IMR-90 (cell line): ENCODE results near the gene NEURL4. TPM values are rescaled to one million over a fixed set of nuclear protein-coding genes. Genes with fewer than 3 reads are reported as not detected.
A peak's percentile ranks its signal among the peaks of the same experiment; 100 is the strongest.

Source experiments
- ATAC-seq: fragments of 200-7000 bp; cut with Tn5 transposase; 2 replicates; pipeline ENCODE4 v1.9.1; 2020; ENCODE audit warnings: low read depth, mild to moderate bottlenecking, moderate library complexity
- BruUV-seq: library from RNA; stranded (reverse); fragments of 400-500 nt; replicated peaks from 2 replicates; lab custom pipeline; 2021; lab: Mats Ljungman, UMichigan
- CTCF ChIA-PET: fragments of 300-600 bp; formaldehyde crosslinking; extraction: SDS; loops from one replicate; lab custom pipeline; 2021; ENCODE audit warnings: antibody characterized with exemption; lab: Yijun Ruan, JAX
- POLR2A ChIA-PET: fragments of 300-600 bp; sonication (Branson Sonifier 250); formaldehyde crosslinking; loops from one replicate; lab custom pipeline; 2022; ENCODE audit warnings: antibody characterized with exemption; ENCODE audit not compliant: unreplicated experiment; lab: Charles Lee
- DNase-seq: peaks from one replicate; pipeline ENCODE4 v3.0.0; 2013
- H2AFZ ChIP-seq: replicated peaks from 2 replicates; pipeline ENCODE3; 2013; ENCODE audit warnings: low read length, mild to moderate bottlenecking; ENCODE audit not compliant: poor library complexity
- H2AK5ac ChIP-seq: 2 replicates; pipeline ENCODE4 v1.6.1; 2013; ENCODE audit warnings: low read depth, low read length, inconsistent platforms
- H2AK9ac ChIP-seq: replicated peaks from 2 replicates; pipeline ENCODE3; 2013; ENCODE audit warnings: mild to moderate bottlenecking, low read depth, low read length, moderate library complexity; ENCODE audit not compliant: poor library complexity
- H2BK120ac ChIP-seq: 2 replicates; pipeline ENCODE4 v1.6.1; 2013; ENCODE audit warnings: low read depth, low read length, inconsistent platforms
- H2BK15ac ChIP-seq: 3 replicates; pipeline ENCODE4 v1.6.1; 2013; ENCODE audit warnings: low read depth, low read length, inconsistent platforms
- H2BK20ac ChIP-seq: 2 replicates; pipeline ENCODE4 v1.6.1; 2013; ENCODE audit warnings: low read depth, mild to moderate bottlenecking, inconsistent platforms, low read length, moderate library complexity
- H2BK5ac ChIP-seq: 2 replicates; pipeline ENCODE4 v1.6.1; 2013; ENCODE audit warnings: mild to moderate bottlenecking, low read depth, low read length, inconsistent platforms; ENCODE audit not compliant: poor library complexity, severe bottlenecking
- H3K14ac ChIP-seq: replicated peaks from 2 replicates; pipeline ENCODE4 v1.6.1; 2013; ENCODE audit warnings: low read depth, low read length, inconsistent platforms
- H3K18ac ChIP-seq: 2 replicates; pipeline ENCODE4 v1.6.1; 2013; ENCODE audit warnings: low read depth, low read length, control low read depth
- H3K23ac ChIP-seq: 2 replicates; pipeline ENCODE4 v1.6.1; 2013; ENCODE audit warnings: low read depth, low read length, inconsistent platforms
- H3K27ac ChIP-seq: 2 replicates; pipeline ENCODE4 v1.5.1; 2013; ENCODE audit warnings: mild to moderate bottlenecking, control low read depth, low read length; ENCODE audit not compliant: insufficient read depth
- H3K27me3 ChIP-seq: 2 replicates; pipeline ENCODE4 v1.6.1; 2013; ENCODE audit warnings: low read length; ENCODE audit not compliant: control insufficient read depth, insufficient read depth
- H3K36me3 ChIP-seq: 2 replicates; pipeline ENCODE4 v1.6.1; 2013; ENCODE audit warnings: low read length, mixed read lengths; ENCODE audit not compliant: control insufficient read depth, insufficient read depth
- H3K4ac ChIP-seq: 2 replicates; pipeline ENCODE4 v1.6.1; 2013; ENCODE audit warnings: low read depth, low read length, inconsistent platforms
- H3K4me1 ChIP-seq: 2 replicates; pipeline ENCODE4 v1.6.1; 2013; ENCODE audit warnings: low read length, mixed read lengths; ENCODE audit not compliant: control insufficient read depth, insufficient read depth
- H3K4me2 ChIP-seq: 2 replicates; pipeline ENCODE4 v1.6.1; 2013; ENCODE audit warnings: low read depth, mild to moderate bottlenecking, control low read depth, low read length, moderate library complexity
- H3K4me3 ChIP-seq: 2 replicates; pipeline ENCODE4 v1.5.1; 2013; ENCODE audit warnings: low read depth, mild to moderate bottlenecking, control low read depth, low read length, moderate library complexity; ENCODE audit not compliant: insufficient read depth
- H3K56ac ChIP-seq: 2 replicates; pipeline ENCODE4 v1.6.1; 2013; ENCODE audit warnings: low read length, inconsistent platforms; ENCODE audit not compliant: insufficient read depth; ENCODE audit errors: extremely low read depth
- H3K79me1 ChIP-seq, 2 experiments: 2 replicates each; pipeline ENCODE4 v1.6.1; 2013; ENCODE audit warnings: low read length in 2 of 2, inconsistent platforms in 1 of 2, low read depth in 1 of 2
- H3K9ac ChIP-seq: 2 replicates; pipeline ENCODE4 v1.6.1; 2013; ENCODE audit warnings: low read depth, low read length, control low read depth
- H3K9me1 ChIP-seq: 2 replicates; pipeline ENCODE4 v1.6.1; 2013; ENCODE audit warnings: low read length, inconsistent platforms; ENCODE audit not compliant: insufficient read depth
- H3K9me3 ChIP-seq: 2 replicates; pipeline ENCODE4 v1.6.1; 2013; ENCODE audit warnings: low read length; ENCODE audit not compliant: control insufficient read depth, insufficient read depth
- H4K20me1 ChIP-seq: 2 replicates; pipeline ENCODE4 v1.6.1; 2013; ENCODE audit warnings: low read length, inconsistent platforms; ENCODE audit not compliant: insufficient read depth
- H4K5ac ChIP-seq: 2 replicates; pipeline ENCODE4 v1.6.1; 2013; ENCODE audit warnings: mild to moderate bottlenecking, low read depth, low read length, control low read depth
- H4K8ac ChIP-seq, 2 experiments: 2 replicates each; pipeline ENCODE4 v1.6.1; 2013; ENCODE audit warnings: low read depth in 2 of 2, low read length in 2 of 2, control low read depth in 1 of 2, inconsistent platforms in 1 of 2
- H4K91ac ChIP-seq: 2 replicates; pipeline ENCODE4 v1.6.1; 2013; ENCODE audit warnings: low read depth, low read length, inconsistent platforms; ENCODE audit not compliant: insufficient read depth
- CEBPB ChIP-seq: IDR thresholded peaks from 2 replicates; pipeline ENCODE4 v1.6.1; 2012; ENCODE audit warnings: low read depth, low read length, improper control_type of control experiment
- CHD1 ChIP-seq: IDR thresholded peaks from 2 replicates; pipeline ENCODE4 v1.6.1; 2012; ENCODE audit warnings: low read depth, low read length, improper control_type of control experiment
- RAD21 ChIP-seq: IDR thresholded peaks from 2 replicates; pipeline ENCODE4 v1.6.1; 2012; ENCODE audit warnings: low read length, improper control_type of control experiment
- WGBS, 2 experiments: methylation state at CpG; one replicate each; pipeline versions ENCODE4 v1.1.5 to v1.1.7; 2013; ENCODE audit warnings: missing lambda C conversion rate in 2 of 2; ENCODE audit not compliant: insufficient read length in 1 of 2; ENCODE audit errors: extremely low coverage in 2 of 2; 5-methylcytosine and 5-hydroxymethylcytosine counted together
- dilution Hi-C: fragments of 300-500 bp; cut with HindIII; formaldehyde crosslinking; loops from one replicate; pipeline ENCODE4 v1.14.3; 2018; ENCODE audit warnings: low sequenced_read_pairs; ENCODE audit not compliant: unreplicated experiment
- in situ Hi-C: fragments of 300-500 bp; cut with MboI; formaldehyde crosslinking; loops from 3 replicates; pipeline ENCODE4 v1.14.3; 2019; ENCODE audit warnings: low sequenced_read_pairs, inconsistent platforms, mixed read lengths
- intact Hi-C: fragments of 100-400 bp; cut with micrococcal nuclease; formaldehyde crosslinking; loops from 2 replicates; pipeline ENCODE4 v1.10.0; 2022
- polyA plus RNA-seq, 3 experiments: library from polyadenylated mRNA; depleted of rRNA; stranded (reverse); fragments of >200 nt; gene quantifications; 2 replicates each; pipeline ENCODE4 v1.2.3, GENCODE V29; 2012; ENCODE audit warnings: low replicate concordance in 1 of 3
- total RNA-seq: library from RNA; depleted of rRNA; stranded (reverse); fragments of >200 nt; gene quantifications from 2 replicates; pipeline ENCODE4 v1.2.3, GENCODE V29; 2012

Gene NEURL4
- total and polyA plus RNA-seq, 2 of the 4 experiments (the other 2 are of a cell fraction): 8.4 to 23.3 TPM

- TF ChIP-seq CHD1 (no peak), CEBPB (no peak)
Observed at GRCh38 chr17:7352910-7353635, 23.9 kb upstream of the NEURL4 start (continued).

- BruUV-seq: no TSS peak
Observed at GRCh38 chr17:7352503-7352889, 23.4 kb upstream of the NEURL4 start.

More at GRCh38 chr17:7352503-7352889, 23.4 kb upstream of the NEURL4 start:
- dilution Hi-C loops (no loop called here), intact Hi-C loops (loop anchor here (5.0 kb wide), 3 partner anchors 85 to 485 kb away; partner anchors contain the start of genes FGF11, SENP3 and TMEM102), in situ Hi-C loops (loop anchor here (10.0 kb wide), 1 partner anchor 202 kb away; the partner anchor contains the start of gene TNFSF13)
- H3K27me3 ChIP-seq: no peaks in the 10 kb centered on the region
- peak overlapping the region; percentile 89 for H3K4me2 ChIP-seq
- H2AK5ac ChIP-seq: peak overlapping the region; percentile 99
- H3K79me1 ChIP-seq: peaks cover 24 to 63% of the 10 kb centered on the region in 2 experiments; a peak in 3 of 4 replicates
- H2BK120ac ChIP-seq: peak overlapping the region; percentile 75
- peak overlapping the region; percentile 88 for H3K18ac ChIP-seq
- H3K14ac ChIP-seq: peak overlapping the region; percentile 92
- DNase-seq: no peak
- H3K27ac ChIP-seq: peak overlapping the region; percentile 95
- peaks cover 27% of the 10 kb centered on the region for H3K9me1 ChIP-seq
- H2BK15ac ChIP-seq: peak overlapping the region; percentile 96; the same call in 2 of the 3 replicates
- CTCF ChIA-PET: no interaction called here
- WGBS, 2 experiments: 37% methylated on average over 7 of the region's 10 CpGs; no CpG with 5 or more reads in 1 of the 2 experiments
- peak overlapping the region; percentile 93 for H3K4ac ChIP-seq
- H4K20me1 ChIP-seq: peaks cover 32% of the 10 kb centered on the region
- ATAC-seq: no peak
- peak overlapping the region; percentile 99 for H2AK9ac ChIP-seq
- peak overlapping the region; percentile 63 for H4K5ac ChIP-seq
- peak overlapping the region; percentile 95 for H3K9ac ChIP-seq
- peak overlapping the region; percentile 89 for H4K91ac ChIP-seq
- peak overlapping the region; percentile 93 for H3K56ac ChIP-seq
- TF ChIP-seq RAD21 (peak; percentile 33; the same call in 1 of the 2 replicates), CHD1 (no peak)
- H3K23ac ChIP-seq: peak overlapping the region; percentile 93; the same call in 1 of the 2 replicates
- H3K9me3 ChIP-seq: no peaks in the 10 kb centered on the region
- H2BK5ac ChIP-seq: peak overlapping the region; percentile 94
- no peak overlapping the region for H2BK20ac ChIP-seq
- peaks cover 39% of the 10 kb centered on the region for H3K4me1 ChIP-seq
- peak overlapping the region; percentile 93 to 97 for H4K8ac ChIP-seq
- H2AFZ ChIP-seq: peak overlapping the region; percentile 93
- H3K4me3 ChIP-seq: peak overlapping the region; percentile 93
- H3K36me3 ChIP-seq: no peaks in the 10 kb centered on the region
- POLR2A ChIA-PET: no interaction called here
